Subcutaneous adipose tissue (tissue), 4 donors: ENCODE measurements around the gene CAVIN4. TPM values are rescaled to one million over a fixed set of nuclear protein-coding genes. Genes with fewer than 3 reads are reported as not detected.

Experiments
- total RNA-seq, 4 donors: library from RNA; depleted of rRNA; stranded (reverse); fragments of >200 nt; gene quantifications; one replicate each; pipeline ENCODE4 v1.1.0, GENCODE V29; 2016
- TF ChIP-seq, protein P1 (sequence below): fragments of 450-650 bp; IDR thresholded peaks from one replicate; pipeline ENCODE4 v1.5.1; 2016; ENCODE audit warnings: low read depth, mild to moderate bottlenecking, control low read depth, antibody characterized with exemption, moderate library complexity

CAVIN4 gene
- total RNA-seq, 4 donors from 2014 or later: 0.17 to 0.49 (median 0.31) TPM

DNA sequence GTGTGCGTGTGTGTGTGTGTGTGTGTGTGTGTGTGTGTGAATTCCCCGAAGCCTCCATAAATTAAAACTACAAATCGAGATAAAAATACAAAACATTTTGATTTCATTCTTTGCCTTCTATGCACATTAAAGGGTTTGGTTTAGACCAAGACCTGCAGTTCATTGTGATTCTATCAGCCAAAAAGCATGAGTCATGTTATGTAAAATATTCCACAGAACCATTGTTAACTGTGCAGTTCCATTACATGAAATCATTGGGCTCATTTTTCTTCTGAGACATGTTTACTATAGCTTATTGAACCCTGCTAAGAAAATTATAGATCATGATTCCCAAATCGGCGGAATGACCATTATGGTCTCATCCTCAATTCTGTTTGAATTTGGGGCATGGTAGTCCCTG lies 11.7 kb downstream of the CAVIN4 start:
- TF ChIP-seq, protein P1, sequence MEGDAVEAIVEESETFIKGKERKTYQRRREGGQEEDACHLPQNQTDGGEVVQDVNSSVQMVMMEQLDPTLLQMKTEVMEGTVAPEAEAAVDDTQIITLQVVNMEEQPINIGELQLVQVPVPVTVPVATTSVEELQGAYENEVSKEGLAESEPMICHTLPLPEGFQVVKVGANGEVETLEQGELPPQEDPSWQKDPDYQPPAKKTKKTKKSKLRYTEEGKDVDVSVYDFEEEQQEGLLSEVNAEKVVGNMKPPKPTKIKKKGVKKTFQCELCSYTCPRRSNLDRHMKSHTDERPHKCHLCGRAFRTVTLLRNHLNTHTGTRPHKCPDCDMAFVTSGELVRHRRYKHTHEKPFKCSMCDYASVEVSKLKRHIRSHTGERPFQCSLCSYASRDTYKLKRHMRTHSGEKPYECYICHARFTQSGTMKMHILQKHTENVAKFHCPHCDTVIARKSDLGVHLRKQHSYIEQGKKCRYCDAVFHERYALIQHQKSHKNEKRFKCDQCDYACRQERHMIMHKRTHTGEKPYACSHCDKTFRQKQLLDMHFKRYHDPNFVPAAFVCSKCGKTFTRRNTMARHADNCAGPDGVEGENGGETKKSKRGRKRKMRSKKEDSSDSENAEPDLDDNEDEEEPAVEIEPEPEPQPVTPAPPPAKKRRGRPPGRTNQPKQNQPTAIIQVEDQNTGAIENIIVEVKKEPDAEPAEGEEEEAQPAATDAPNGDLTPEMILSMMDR: no peak

- TF ChIP-seq, protein P1: no peak
These were observed 12.6 kb downstream of the CAVIN4 start for GRCh38 chr9:100590481-100590880.

DNA sequence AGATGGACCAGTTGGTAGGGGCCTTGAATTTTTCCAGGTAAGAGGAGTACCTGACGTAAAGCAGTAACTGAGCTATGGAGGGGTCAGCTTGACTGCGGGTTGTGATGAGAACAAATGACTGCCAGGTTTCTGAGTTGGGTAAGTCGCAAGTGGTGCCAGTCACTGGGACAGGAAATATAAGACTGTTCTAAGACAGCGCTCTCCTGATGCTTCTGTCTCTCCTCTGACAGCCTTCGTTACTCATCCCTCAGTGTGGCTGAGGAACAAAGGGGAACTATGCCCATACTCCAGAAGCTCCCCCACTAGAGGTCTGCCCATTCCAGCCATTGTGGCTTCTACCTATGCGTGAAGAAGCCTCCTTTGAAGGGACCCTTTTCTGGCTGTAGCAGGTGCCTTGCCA lies 13.3 kb downstream of the CAVIN4 start:
- TF ChIP-seq, protein P1: no peak

GRCh38 chr9:100591639-100592412 lies 13.9 kb downstream of the CAVIN4 start:
- TF ChIP-seq, protein P1: no peak

DNA sequence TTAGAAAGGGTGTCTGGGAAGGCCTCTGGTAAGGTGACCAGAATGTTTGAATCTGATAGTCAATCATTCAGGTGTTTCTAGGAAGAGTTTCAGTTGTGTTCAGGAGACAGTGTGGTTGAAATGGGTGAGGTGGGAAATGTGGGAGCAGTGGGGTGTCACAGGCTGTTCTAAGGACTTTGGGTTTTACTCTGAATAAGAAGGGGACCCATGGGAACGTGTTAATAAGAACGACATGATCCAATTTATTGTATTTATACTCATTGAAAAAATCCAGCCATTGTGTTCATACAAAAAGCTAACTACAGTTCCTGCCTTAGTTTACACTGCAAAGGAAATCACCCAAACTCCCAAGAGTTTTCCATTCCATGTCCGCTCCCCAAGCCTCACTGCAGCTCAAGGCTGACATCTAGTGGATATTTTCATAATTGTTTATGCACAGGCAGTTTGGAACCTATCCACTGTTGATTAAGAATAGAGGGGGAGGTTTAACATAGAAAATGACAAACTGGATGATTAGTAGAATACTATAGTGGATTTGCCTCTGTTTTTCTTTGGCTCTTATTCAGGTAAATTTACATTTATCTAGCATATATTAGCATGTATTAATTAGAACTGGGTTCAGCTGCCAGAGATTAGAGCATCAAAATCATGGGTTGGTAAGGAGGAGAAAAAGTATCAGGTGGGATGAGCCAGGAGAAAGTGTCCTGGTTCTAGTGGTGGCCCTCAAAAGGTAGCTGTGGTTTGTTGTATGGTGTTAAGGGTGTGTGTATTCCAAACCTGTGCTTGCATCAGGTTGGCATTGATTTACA lies 17.7 kb downstream of the CAVIN4 start:
- TF ChIP-seq, protein P1: no peak

- TF ChIP-seq, protein P1: no peak
These were observed 19.4 kb downstream of the CAVIN4 start for GRCh38 chr9:100597236-100597635.

DNA sequence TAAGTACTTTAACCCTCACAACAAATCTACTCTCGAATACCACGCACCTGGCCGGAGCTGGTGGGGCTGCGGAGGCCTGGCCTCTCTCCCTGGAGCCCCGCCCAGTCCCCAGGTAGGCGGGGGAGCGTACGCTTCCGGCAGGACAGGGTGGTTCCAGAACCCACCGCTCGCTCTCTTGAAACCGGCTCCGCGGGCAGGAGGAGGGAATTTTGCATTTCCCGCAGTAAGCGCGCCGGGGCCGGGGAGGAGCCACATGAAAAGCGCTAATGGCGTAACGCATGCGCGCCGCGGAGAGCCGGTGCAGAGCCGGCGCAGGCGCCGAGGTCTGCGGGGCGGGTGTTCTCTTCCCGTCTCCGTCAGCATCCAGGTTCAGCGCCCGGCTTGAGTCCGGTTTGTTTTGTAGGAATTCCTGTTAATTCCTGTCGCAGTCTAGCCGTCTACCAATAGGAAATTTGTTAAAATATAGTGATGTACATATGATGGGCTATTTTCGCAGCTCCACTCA lies 20.8 kb downstream of the CAVIN4 start:
- TF ChIP-seq, protein P1: no peak
